KMS-11 (cell line): Measurements from ENCODE around the gene TNFSF4.
A peak's percentile ranks its signal among the peaks of the same experiment; 100 is the strongest.

Source experiments
- H2AFZ ChIP-seq: fragments of 200-600 bp; sonication (generic); 2 replicates; pipeline ENCODE4 v1.6.1; 2016; ENCODE audit warnings: antibody characterized with exemption, mixed run types, low read depth
- H3K27ac ChIP-seq: fragments of 200-600 bp; sonication (generic); 2 replicates; pipeline ENCODE4 v1.6.1; 2016; ENCODE audit warnings: mild to moderate bottlenecking, mixed run types
- H3K27me3 ChIP-seq: fragments of 200-600 bp; sonication (generic); 2 replicates; pipeline ENCODE4 v1.6.1; 2017; ENCODE audit warnings: mild to moderate bottlenecking, low read depth, mixed run types, moderate library complexity; ENCODE audit not compliant: insufficient read depth
- H3K36me3 ChIP-seq: fragments of 200-600 bp; sonication (generic); 2 replicates; pipeline ENCODE4 v1.6.1; 2017; ENCODE audit warnings: mild to moderate bottlenecking, mixed run types; ENCODE audit not compliant: insufficient read depth
- H3K4me1 ChIP-seq: fragments of 200-600 bp; sonication (generic); 2 replicates; pipeline ENCODE4 v1.6.1; 2016; ENCODE audit warnings: mild to moderate bottlenecking, low read depth, mixed run types; ENCODE audit not compliant: poor library complexity, severe bottlenecking
- H3K4me2 ChIP-seq: fragments of 200-600 bp; sonication (generic); 2 replicates; pipeline ENCODE4 v1.7.0; 2016; ENCODE audit warnings: mild to moderate bottlenecking, mixed run types
- H3K4me3 ChIP-seq: fragments of 200-600 bp; sonication (generic); IDR thresholded peaks from 2 replicates; pipeline ENCODE4 v1.6.1; 2017; ENCODE audit warnings: low read depth, low read length, mixed read lengths; ENCODE audit not compliant: insufficient read depth
- H3K79me2 ChIP-seq: fragments of 200-600 bp; sonication (generic); 2 replicates; pipeline ENCODE4 v1.6.1; 2016; ENCODE audit warnings: low read depth, mixed run types; ENCODE audit not compliant: insufficient read depth
- H3K9ac ChIP-seq: fragments of 200-600 bp; sonication (generic); 2 replicates; pipeline ENCODE4 v1.6.1; 2016; ENCODE audit warnings: mild to moderate bottlenecking, mixed run types
- H4K20me1 ChIP-seq: fragments of 200-600 bp; sonication (generic); 2 replicates; pipeline ENCODE4 v1.6.1; 2016; ENCODE audit warnings: mild to moderate bottlenecking, mixed run types; ENCODE audit not compliant: insufficient read depth
- CTCF ChIP-seq: fragments of 200-600 bp; sonication (generic); conservative IDR thresholded peaks from 2 replicates; pipeline ENCODE4 v1.6.1; 2017; ENCODE audit warnings: low read depth, mild to moderate bottlenecking, antibody characterized with exemption, low read length, moderate library complexity, mixed read lengths

TNFSF4 gene

GRCh38 chr1:173220157-173220556 lies 13.0 kb upstream of the TNFSF4 start:
- Histone ChIP-seq H3K79me2 (no peaks in the 10 kb centered on the region), H3K27ac (no peak overlapping the region), H3K4me3 (no peak overlapping the region), H3K9ac (no peak overlapping the region), H3K4me1 (no peaks in the 10 kb centered on the region), H4K20me1 (no peaks in the 10 kb centered on the region), H3K27me3 (no peaks in the 10 kb centered on the region), H3K4me2 (no peak overlapping the region), H2AFZ (no peak overlapping the region), H3K36me3 (no peaks in the 10 kb centered on the region)
- TF ChIP-seq CTCF, result no peak

- no peak overlapping the region for H3K9ac ChIP-seq
- H4K20me1 ChIP-seq, result no peaks in the 10 kb centered on the region
- no peak overlapping the region for H2AFZ ChIP-seq
- no peak overlapping the region for H3K4me2 ChIP-seq
- H3K27me3 ChIP-seq, result no peaks in the 10 kb centered on the region
- peaks cover 13% of the 10 kb centered on the region for H3K4me1 ChIP-seq
- no peaks in the 10 kb centered on the region for H3K36me3 ChIP-seq
- no peak overlapping the region for H3K4me3 ChIP-seq
- H3K27ac ChIP-seq, result no peak overlapping the region
- TF ChIP-seq CTCF, result peak; percentile 39; the same call in 1 of the 2 replicates
- H3K79me2 ChIP-seq, result no peaks in the 10 kb centered on the region
These were observed 6.5 kb upstream of the TNFSF4 start for GRCh38 chr1:173213665-173214064.

- no peak overlapping the region for H3K4me2 ChIP-seq
- peaks cover 13% of the 10 kb centered on the region for H3K4me1 ChIP-seq
- H3K27me3 ChIP-seq, result no peaks in the 10 kb centered on the region
- no peaks in the 10 kb centered on the region for H4K20me1 ChIP-seq
- no peak overlapping the region for H3K9ac ChIP-seq
- no peak overlapping the region for H3K27ac ChIP-seq
- no peak for TF ChIP-seq CTCF
- no peaks in the 10 kb centered on the region for H3K79me2 ChIP-seq
- H3K36me3 ChIP-seq, result no peaks in the 10 kb centered on the region
- H2AFZ ChIP-seq, result no peak overlapping the region
- H3K4me3 ChIP-seq, result no peak overlapping the region
These were observed 5.9 kb upstream of the TNFSF4 start for GRCh38 chr1:173212952-173213491.

- H3K4me2 ChIP-seq, result no peak overlapping the region
These were observed 3.6 kb upstream of the TNFSF4 start for GRCh38 chr1:173210716-173211231.

More at GRCh38 chr1:173210716-173211231, 3.6 kb upstream of the TNFSF4 start:
- Histone ChIP-seq H3K27me3 (no peaks in the 10 kb centered on the region), H3K4me1 (peaks cover 13% of the 10 kb centered on the region), H3K4me3 (no peak overlapping the region), H3K27ac (no peak overlapping the region), H3K9ac (no peak overlapping the region), H2AFZ (no peak overlapping the region), H3K36me3 (no peaks in the 10 kb centered on the region), H4K20me1 (no peaks in the 10 kb centered on the region), H3K79me2 (no peaks in the 10 kb centered on the region)
- no peak for TF ChIP-seq CTCF
